ENCODE measurements around the gene RSAD1. TPM values are rescaled to one million over a fixed set of nuclear protein-coding genes. Genes with fewer than 3 reads are reported as not detected.
A peak's percentile ranks its signal among the peaks of the same experiment; 100 is the strongest.

Gene RSAD1
- total and polyA plus RNA-seq, 11 donors = 30.9 to 50.0 (median 42.8) TPM

DNA sequence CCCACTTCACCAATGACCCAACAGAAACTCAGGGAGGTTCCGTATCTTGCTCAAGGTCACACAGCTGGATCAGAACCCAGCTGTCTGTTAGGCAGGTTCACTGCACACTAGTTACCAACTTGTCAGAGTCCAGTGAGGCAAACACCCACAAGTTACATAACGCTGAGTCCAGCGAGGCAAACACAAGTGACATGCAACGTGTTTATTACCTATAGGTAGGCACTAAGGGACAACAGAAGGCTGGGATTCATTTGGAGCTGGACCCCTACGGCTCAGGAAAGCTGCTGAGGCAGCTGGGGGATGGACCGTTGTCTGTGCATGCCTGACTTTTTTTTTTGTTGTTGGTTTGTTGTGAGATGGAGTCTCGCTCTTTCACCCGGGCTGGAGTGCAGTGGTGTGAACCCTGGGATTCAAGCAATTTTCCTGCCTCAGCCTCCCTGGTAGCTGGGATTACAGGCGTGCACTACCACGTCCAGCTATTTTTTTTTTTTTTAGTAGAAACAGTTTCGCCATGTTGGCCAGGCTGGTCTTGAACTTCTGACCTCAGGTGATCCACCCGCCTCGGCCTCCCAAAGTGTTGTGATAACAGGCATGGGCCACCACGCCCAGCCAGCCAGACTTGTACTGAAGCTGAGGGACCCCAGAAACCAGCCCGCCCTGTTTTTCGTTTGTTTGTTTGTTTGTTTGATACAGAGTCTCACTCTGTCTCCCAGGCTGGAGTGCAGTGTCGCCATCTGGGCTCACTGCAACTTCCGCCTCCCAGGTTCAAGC lies 1.9 kb upstream of the RSAD1 start:
- intact Hi-C loops (cut with DNase I) = loop anchor here in 6 of 10 donors (5.0 to 10.0 kb wide), 7 partner anchors 49 to 114 kb away; partner anchors contain the start of genes ACSF2 (in 2 of the 6), EME1 (in 1 of the 6), LRRC59 (in 1 of the 6) and MRPL27 (in 1 of the 6)
- Histone ChIP-seq H3K4me3 (no peak overlapping the region), H3K27me3 (no peaks in the 10 kb centered on the region), H3K9me3 (no peaks in the 10 kb centered on the region), H3K27ac (no peak overlapping the region), H3K36me3 (peaks cover 0 to 15% (median 3%) of the 10 kb centered on the region in 9 donors), H3K4me1 (peaks cover 0 to 35% (median 21%) of the 10 kb centered on the region in 12 donors)
- DNase-seq (no peak), ATAC-seq (no peak)
- TF ChIP-seq, protein P1, sequence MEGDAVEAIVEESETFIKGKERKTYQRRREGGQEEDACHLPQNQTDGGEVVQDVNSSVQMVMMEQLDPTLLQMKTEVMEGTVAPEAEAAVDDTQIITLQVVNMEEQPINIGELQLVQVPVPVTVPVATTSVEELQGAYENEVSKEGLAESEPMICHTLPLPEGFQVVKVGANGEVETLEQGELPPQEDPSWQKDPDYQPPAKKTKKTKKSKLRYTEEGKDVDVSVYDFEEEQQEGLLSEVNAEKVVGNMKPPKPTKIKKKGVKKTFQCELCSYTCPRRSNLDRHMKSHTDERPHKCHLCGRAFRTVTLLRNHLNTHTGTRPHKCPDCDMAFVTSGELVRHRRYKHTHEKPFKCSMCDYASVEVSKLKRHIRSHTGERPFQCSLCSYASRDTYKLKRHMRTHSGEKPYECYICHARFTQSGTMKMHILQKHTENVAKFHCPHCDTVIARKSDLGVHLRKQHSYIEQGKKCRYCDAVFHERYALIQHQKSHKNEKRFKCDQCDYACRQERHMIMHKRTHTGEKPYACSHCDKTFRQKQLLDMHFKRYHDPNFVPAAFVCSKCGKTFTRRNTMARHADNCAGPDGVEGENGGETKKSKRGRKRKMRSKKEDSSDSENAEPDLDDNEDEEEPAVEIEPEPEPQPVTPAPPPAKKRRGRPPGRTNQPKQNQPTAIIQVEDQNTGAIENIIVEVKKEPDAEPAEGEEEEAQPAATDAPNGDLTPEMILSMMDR (IDR thresholded peaks at IDR 0.05) = no peak
- no peak for TF ChIP-seq POLR2A (IDR thresholded peaks at IDR 0.05)
- 75 to 85% (median 82%) methylated on average over 18 of the region's 18 CpGs for WGBS, 4 donors

DNA sequence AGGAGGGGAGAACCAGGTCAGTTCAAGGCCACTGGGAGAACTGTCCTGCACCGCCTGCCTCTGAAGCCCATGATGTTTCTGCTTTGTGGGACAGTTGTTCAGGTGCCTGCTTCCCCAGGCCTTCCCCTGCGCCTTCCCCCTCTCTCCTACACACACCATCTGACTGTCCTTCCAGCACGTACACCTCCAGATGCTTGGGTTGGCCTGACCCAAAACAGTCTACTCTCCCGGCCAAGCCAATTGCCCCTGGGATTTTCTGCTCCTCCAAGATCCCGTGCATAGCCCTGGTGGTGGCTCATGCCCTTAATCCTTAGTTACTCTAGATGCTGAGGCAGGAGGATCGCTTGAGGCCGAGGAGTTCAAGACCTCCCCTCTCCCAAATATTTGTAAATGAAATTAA lies 684 bp upstream of the RSAD1 start:
- no peaks in the 10 kb centered on the region for H3K9me3 ChIP-seq
- intact Hi-C loops (cut with DNase I) = loop anchor here in 6 of 10 donors (2.0 to 10.0 kb wide), 9 partner anchors 51 to 116 kb away; partner anchors contain the start of genes ACSF2 (in 3 of the 6), EME1 (in 1 of the 6), LRRC59 (in 1 of the 6) and MRPL27 (in 1 of the 6)
- H3K27ac ChIP-seq = peak overlapping the region; percentile 2 to 93 (median 86)
- H3K27me3 ChIP-seq = no peaks in the 10 kb centered on the region
- 71 to 91% (median 85%) methylated on average over 7 of the region's 7 CpGs for WGBS, 4 donors
- DNase-seq (peak in 1 of 5 donors; percentile 35), ATAC-seq (no peak)
- no peak for TF ChIP-seq POLR2A (IDR thresholded peaks at IDR 0.05)
- TF ChIP-seq, protein P1 (IDR thresholded peaks at IDR 0.05) = no peak
- H3K36me3 ChIP-seq = peaks cover 0 to 21% (median 12%) of the 10 kb centered on the region in 9 donors
- peaks cover 0 to 46% (median 30%) of the 10 kb centered on the region in 12 donors for H3K4me1 ChIP-seq
- H3K4me3 ChIP-seq = peak overlapping the region in 9 of 12 donors; percentile 63 to 96 (median 86)

DNA sequence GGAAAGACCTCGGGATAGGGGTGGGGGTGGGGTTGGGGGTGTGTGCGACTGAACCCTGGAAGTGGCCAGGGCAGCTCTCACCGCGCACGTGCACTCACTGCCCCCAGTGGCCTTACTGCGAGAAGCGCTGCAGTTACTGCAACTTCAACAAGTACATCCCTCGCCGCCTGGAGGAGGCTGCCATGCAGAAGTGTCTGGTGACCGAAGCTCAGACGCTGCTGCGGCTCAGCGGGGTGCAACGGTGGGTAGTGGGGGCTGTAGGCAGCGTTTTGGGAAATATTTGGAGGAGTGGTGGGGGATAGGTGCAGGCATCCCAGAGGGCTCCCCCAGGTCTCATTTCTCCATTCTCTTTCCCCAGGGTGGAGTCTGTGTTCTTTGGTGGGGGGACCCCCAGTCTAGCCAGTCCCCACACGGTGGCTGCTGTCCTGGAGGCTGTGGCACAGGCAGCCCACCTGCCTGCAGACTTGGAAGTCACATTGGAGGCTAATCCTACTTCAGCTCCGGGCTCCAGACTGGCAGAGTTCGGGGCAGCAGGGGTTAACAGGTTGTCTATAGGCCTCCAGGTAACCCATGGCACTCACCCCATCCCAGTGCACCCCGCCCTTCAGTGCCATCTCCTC lies 972 bp downstream of the RSAD1 start:
- Histone ChIP-seq H3K4me1 (peaks cover 0 to 51% (median 32%) of the 10 kb centered on the region in 12 donors), H3K36me3 (peaks cover 0 to 37% (median 23%) of the 10 kb centered on the region in 9 donors), H3K27ac (peak overlapping the region in 10 of 12 donors; percentile 77 to 93 (median 86)), H3K4me3 (peak overlapping the region; percentile 47 to 96 (median 83)), H3K27me3 (no peaks in the 10 kb centered on the region), H3K9me3 (no peaks in the 10 kb centered on the region)
- peak; percentile 23 to 67 (median 58) for ATAC-seq
- 17 to 32% (median 21%) methylated on average over 8 to 19 of the region's 19 CpGs for WGBS, 4 donors
- intact Hi-C loops (cut with DNase I) = loop anchor here in 9 of 10 donors (2.0 to 10.0 kb wide), 19 partner anchors 52 to 363 kb away; partner anchors contain the start of genes ACSF2 (in 3 of the 9), SPATA20 (in 2 of the 9), EME1 (in 1 of the 9) and LRRC59 (in 1 of the 9)
- no peak for TF ChIP-seq POLR2A (IDR thresholded peaks at IDR 0.05)
- TF ChIP-seq, protein P1 (IDR thresholded peaks at IDR 0.05) = peak in 10 of 12 donors; percentile 17 to 59 (median 38)
- DNase-seq = peak; percentile 65 to 85 (median 82)

All from heart left ventricle (tissue), 16 donors.